DOHH2 (cell line): ENCODE results near the gene CACNA2D1.

Source experiments
- CTCF ChIP-seq: fragments of 200-600 bp; sonication (generic); IDR thresholded peaks from one replicate; pipeline ENCODE4 v1.5.1; 2014; ENCODE audit warnings: antibody characterized with exemption, mild to moderate bottlenecking, low read depth, low read length; ENCODE audit not compliant: poor library complexity, severe bottlenecking
- EZH2phosphoT487 ChIP-seq: fragments of 200-600 bp; sonication (generic); IDR thresholded peaks from 2 replicates; pipeline ENCODE4 v1.6.1; 2017; ENCODE audit warnings: borderline replicate concordance, mild to moderate bottlenecking, antibody characterized with exemption, low read length, moderate library complexity, mixed read lengths

GRCh38 chr7:82382276-82382675 is 61.3 kb downstream of the CACNA2D1 start:
- no peak for TF ChIP-seq CTCF
- TF ChIP-seq EZH2phosphoT487: no peak
